HUES64 (cell line): Measurements from ENCODE around the gene DGKB.
"Not testable (repeated sequence)": the region's sequence is repeated elsewhere in the genome, so short reads cannot be mapped to it uniquely, and the experiment has no call there.

Experiments
- H3K27ac ChIP-seq: 2 replicates; pipeline ENCODE4 v1.7.0; 2013; ENCODE audit warnings: low read depth, low read length, inconsistent platforms
- H3K27me3 ChIP-seq: 2 replicates; pipeline ENCODE4 v1.6.1; 2013; ENCODE audit warnings: mild to moderate bottlenecking, low read length; ENCODE audit not compliant: insufficient read depth
- H3K36me3 ChIP-seq: 2 replicates; pipeline ENCODE4 v1.6.1; 2013; ENCODE audit warnings: mild to moderate bottlenecking, low read length; ENCODE audit not compliant: insufficient read depth
- H3K4me1 ChIP-seq: 2 replicates; pipeline ENCODE4 v1.6.1; 2013; ENCODE audit warnings: mild to moderate bottlenecking, low read length, moderate library complexity; ENCODE audit not compliant: insufficient read depth
- H3K4me3 ChIP-seq: 2 replicates; pipeline ENCODE4 v1.5.1; 2013; ENCODE audit warnings: mild to moderate bottlenecking, low read length, moderate library complexity
- H3K9ac ChIP-seq: 2 replicates; pipeline ENCODE4 v1.6.1; 2013; ENCODE audit warnings: mild to moderate bottlenecking, low read depth, low read length
- H3K9me3 ChIP-seq: 2 replicates; pipeline ENCODE4 v1.6.1; 2013; ENCODE audit warnings: low read depth, low read length; ENCODE audit not compliant: insufficient read depth
- WGBS: fragments of 150-250, 120-280 bp; methylation state at CpG from one replicate; pipeline ENCODE4 v1.1.7; 2013; ENCODE audit warnings: missing lambda C conversion rate; 5-methylcytosine and 5-hydroxymethylcytosine counted together

DGKB gene

GRCh38 chr7:14286036-14286435 lies 616.5 kb downstream of the DGKB start:
- no peaks in the 10 kb centered on the region for H3K36me3 ChIP-seq
- peaks cover 6% of the 10 kb centered on the region for H3K4me1 ChIP-seq
- H3K9me3 ChIP-seq, result no peaks in the 10 kb centered on the region
- 84% methylated on average over 4 of the region's 4 CpGs for WGBS
- H3K27me3 ChIP-seq, result no peaks in the 10 kb centered on the region
- H3K9ac ChIP-seq, result no peak overlapping the region
- no peak overlapping the region for H3K4me3 ChIP-seq
- H3K27ac ChIP-seq, result no peak overlapping the region

- not testable (repeated sequence) for H3K4me1 ChIP-seq, H3K9me3 ChIP-seq, H3K36me3 ChIP-seq, H3K27me3 ChIP-seq, H3K27ac ChIP-seq
- WGBS, result 21% methylated on average over 21 of the region's 21 CpGs
- Histone ChIP-seq H3K4me3 (peak overlapping the region; percentile 54), H3K9ac (peak overlapping the region; percentile 72)
These were observed 623.3 kb downstream of the DGKB start for GRCh38 chr7:14279065-14279871.

- Histone ChIP-seq H3K36me3 (no peaks in the 10 kb centered on the region), H3K4me1 (peaks cover 20% of the 10 kb centered on the region), H3K27me3 (no peaks in the 10 kb centered on the region), H3K9ac (no peak overlapping the region), H3K9me3 (no peaks in the 10 kb centered on the region), H3K27ac (no peak overlapping the region), H3K4me3 (no peak overlapping the region)
- WGBS, result 100% methylated on average over 2 of the region's 2 CpGs
These were observed 627.2 kb downstream of the DGKB start for GRCh38 chr7:14275356-14275755.

GRCh38 chr7:14271441-14271840 lies 631.1 kb downstream of the DGKB start:
- Histone ChIP-seq H3K27me3 (no peaks in the 10 kb centered on the region), H3K36me3 (no peaks in the 10 kb centered on the region), H3K27ac (no peak overlapping the region), H3K9me3 (no peaks in the 10 kb centered on the region), H3K4me3 (no peak overlapping the region), H3K4me1 (peaks cover 20% of the 10 kb centered on the region; the same call in 1 of the 2 replicates), H3K9ac (no peak overlapping the region)
- 83% methylated on average over 2 of the region's 3 CpGs for WGBS

- WGBS, result 91% methylated on average over 5 of the region's 5 CpGs
- no peak overlapping the region for H3K9ac ChIP-seq
- H3K27ac ChIP-seq, result no peak overlapping the region
- peaks cover 28% of the 10 kb centered on the region for H3K4me1 ChIP-seq
- no peak overlapping the region for H3K4me3 ChIP-seq
- H3K27me3 ChIP-seq, result no peaks in the 10 kb centered on the region
- H3K36me3 ChIP-seq, result no peaks in the 10 kb centered on the region
- H3K9me3 ChIP-seq, result no peaks in the 10 kb centered on the region
These were observed 632.5 kb downstream of the DGKB start for GRCh38 chr7:14270099-14270498.

- Histone ChIP-seq H3K4me1 (no peaks in the 10 kb centered on the region), H3K9ac (no peak overlapping the region), H3K4me3 (no peak overlapping the region), H3K27me3 (no peaks in the 10 kb centered on the region), H3K27ac (no peak overlapping the region), H3K9me3 (no peaks in the 10 kb centered on the region), H3K36me3 (no peaks in the 10 kb centered on the region)
These were observed 642.5 kb downstream of the DGKB start for GRCh38 chr7:14260011-14260410.

GRCh38 chr7:14258861-14259260 lies 643.7 kb downstream of the DGKB start:
- no peaks in the 10 kb centered on the region for H3K36me3 ChIP-seq
- H3K4me3 ChIP-seq, result no peak overlapping the region
- H3K9ac ChIP-seq, result no peak overlapping the region
- H3K9me3 ChIP-seq, result no peaks in the 10 kb centered on the region
- no peaks in the 10 kb centered on the region for H3K4me1 ChIP-seq
- H3K27me3 ChIP-seq, result no peaks in the 10 kb centered on the region
- no peak overlapping the region for H3K27ac ChIP-seq
- no CpG with 5 or more reads among the region's 1 CpG for WGBS

- Histone ChIP-seq H3K4me1 (no peaks in the 10 kb centered on the region), H3K4me3 (no peak overlapping the region), H3K27me3 (no peaks in the 10 kb centered on the region), H3K9me3 (no peaks in the 10 kb centered on the region), H3K9ac (no peak overlapping the region), H3K36me3 (no peaks in the 10 kb centered on the region), H3K27ac (no peak overlapping the region)
- 96% methylated on average over 1 of the region's 2 CpGs for WGBS
These were observed 644.1 kb downstream of the DGKB start for GRCh38 chr7:14258441-14258840.

- peaks cover 7% of the 10 kb centered on the region; the same call in 1 of the 2 replicates for H3K4me1 ChIP-seq
- H3K36me3 ChIP-seq, result no peaks in the 10 kb centered on the region
- H3K9me3 ChIP-seq, result no peaks in the 10 kb centered on the region
- H3K27me3 ChIP-seq, result no peaks in the 10 kb centered on the region
- no peak overlapping the region for H3K27ac ChIP-seq
- H3K4me3 ChIP-seq, result no peak overlapping the region
- WGBS, result 95% methylated on average over 3 of the region's 3 CpGs
- no peak overlapping the region for H3K9ac ChIP-seq
These were observed 650.1 kb downstream of the DGKB start for GRCh38 chr7:14252458-14252857.

GRCh38 chr7:14242175-14242574 lies 660.4 kb downstream of the DGKB start:
- no peaks in the 10 kb centered on the region; the same call in 1 of the 2 replicates for H3K4me1 ChIP-seq
- H3K36me3 ChIP-seq, result no peaks in the 10 kb centered on the region
- H3K27ac ChIP-seq, result no peak overlapping the region
- WGBS, result 93% methylated on average over 5 of the region's 5 CpGs
- no peaks in the 10 kb centered on the region for H3K27me3 ChIP-seq
- no peaks in the 10 kb centered on the region for H3K9me3 ChIP-seq
- H3K9ac ChIP-seq, result no peak overlapping the region
- H3K4me3 ChIP-seq, result no peak overlapping the region

GRCh38 chr7:14236834-14237233 lies 665.7 kb downstream of the DGKB start:
- H3K27ac ChIP-seq, result no peak overlapping the region
- WGBS, result no CpG with 5 or more reads among the region's 3 CpGs
- no peak overlapping the region for H3K9ac ChIP-seq
- H3K27me3 ChIP-seq, result no peaks in the 10 kb centered on the region
- H3K9me3 ChIP-seq, result no peaks in the 10 kb centered on the region
- no peaks in the 10 kb centered on the region for H3K36me3 ChIP-seq
- H3K4me3 ChIP-seq, result no peak overlapping the region
- H3K4me1 ChIP-seq, result no peaks in the 10 kb centered on the region

- Histone ChIP-seq H3K9me3 (no peaks in the 10 kb centered on the region), H3K9ac (no peak overlapping the region), H3K36me3 (no peaks in the 10 kb centered on the region), H3K27ac (no peak overlapping the region), H3K4me1 (no peaks in the 10 kb centered on the region), H3K4me3 (no peak overlapping the region), H3K27me3 (no peaks in the 10 kb centered on the region)
- WGBS, result 98% methylated on average over 2 of the region's 2 CpGs
These were observed 667.5 kb downstream of the DGKB start for GRCh38 chr7:14235056-14235455.
